Heart right ventricle (tissue), 16 donors: Measurements from ENCODE around the gene ZNF697. TPM values are rescaled to one million over a fixed set of nuclear protein-coding genes. Genes with fewer than 3 reads are reported as not detected.

Experiments used
- ATAC-seq, 8 donors: fragments of 200-7000 bp; cut with Tn5 transposase; one replicate each; pipeline ENCODE4 v1.9.1; 2020; ENCODE audit warnings: mild to moderate bottlenecking in 8 of 8, moderate library complexity in 8 of 8, moderate number of reproducible peaks in 1 of 8
- DNase-seq, 2 donors: peaks; one replicate each; pipeline ENCODE4 v3.0.0-alpha.2; 2020
- H3K27ac ChIP-seq, 10 donors: fragments of 200-600 bp; sonication (generic) in 2 of 10; one replicate each; pipeline versions ENCODE4 v1.5.0 to v1.8.0; 2020 to 2022; ENCODE audit warnings: mild to moderate bottlenecking in 3 of 10
- H3K27me3 ChIP-seq, 7 donors: fragments of 200-600 bp; one replicate each; pipeline ENCODE4 v1.8.0; 2021 to 2022; ENCODE audit warnings: mild to moderate bottlenecking in 2 of 7
- H3K36me3 ChIP-seq, 9 donors: fragments of 200-600 bp; sonication (generic) in 1 of 9; one replicate each; pipeline versions ENCODE4 v1.5.0 to v1.8.0; 2020 to 2022; ENCODE audit warnings: mild to moderate bottlenecking in 2 of 9
- H3K4me1 ChIP-seq, 9 donors: fragments of 200-600 bp; sonication (generic) in 1 of 9; one replicate each; pipeline versions ENCODE4 v1.5.0 to v1.8.0; 2020 to 2022; ENCODE audit warnings: mild to moderate bottlenecking in 4 of 9
- H3K4me3 ChIP-seq, 10 donors: fragments of 200-600 bp; sonication (generic) in 2 of 10; one replicate each; pipeline versions ENCODE4 v1.5.0 to v1.8.0; 2020 to 2022; ENCODE audit warnings: mild to moderate bottlenecking in 7 of 10, moderate library complexity in 2 of 10
- H3K9me3 ChIP-seq, 11 donors: fragments of 200-600 bp in 10 of 11; sonication (generic) in 2 of 11; one replicate each; pipeline versions ENCODE4 v1.5.0 to v1.8.0; 2013 to 2022; ENCODE audit warnings: mild to moderate bottlenecking in 2 of 11, control low read depth in 1 of 11, moderate library complexity in 1 of 11
- CTCF ChIP-seq, 9 donors: fragments of 200-600 bp; sonication (generic) in 2 of 9; IDR thresholded peaks; one replicate each; pipeline versions ENCODE4 v1.5.0 to v1.8.0; 2021 to 2022; ENCODE audit warnings: antibody characterized with exemption in 9 of 9, mild to moderate bottlenecking in 5 of 9, moderate library complexity in 1 of 9
- WGBS, 2 donors: extraction: QIAGEN DNeasy Blood & Tissue Kit; methylation state at CpG; one replicate each; pipeline ENCODE4 v1.1.7; 2013; ENCODE audit warnings: inconsistent platforms in 1 of 2; 5-methylcytosine and 5-hydroxymethylcytosine counted together
- intact Hi-C, 10 donors: fragments of 100-400 bp; cut with DNase I; formaldehyde crosslinking; loops; one replicate each; pipeline versions ENCODE4 v1.11.1 to v1.14.2; 2022
- polyA plus RNA-seq, 2 donors: library from polyadenylated mRNA; stranded (reverse); fragments of 200-250 nt; gene quantifications; one replicate each; pipeline ENCODE4 v1.2.3, GENCODE V29; 2013
- total RNA-seq, 10 donors: library from RNA; stranded (reverse); fragmentation: NEBNext Ultra II Directional in 3 of 10; extraction: Animal tissue kit (Norgen Biotek cat#: 25700) in 3 of 10; gene quantifications; one replicate each; pipeline versions ENCODE4 v1.2.1 to v1.2.4, GENCODE V29; 2021 to 2023
- donor health status: Arrhythmogenic right ventricular cardiomyopathy.
- donor health status: ischemic (EF 13 %, LVEDD 7.1; RV severe dilation, severe dysfunction).
- donor health status: healthy with polysubstance abuse.
- donor health status: DM: no; HTN: yes; CAD: no.
- donor health status: DM: no; HTN: no; CAD: no.
- donor health status: ischemic (EF 25% LVEDD 6.9; RV normal size, moderate dysfunction).
- donor health status: ischemic (EF 25% LVEDD 5.7; RV mildly dilated, moderate dysfunction).
- donor health status: healthy.
- donor health status: DM: yes; HTN: yes; CAD: no.
- donor health status: Ischemic cardiomyopathy.
- donor health status: ischemic (EF 35%, LVEDD 5.7; RV mildly dilated, moderate dysfunction).
- donor health status: nonischemic (EF 11% LVEDD 7.7; RV severe dilation, severe dysfunction).
- donor health status: DM: yes; HTN: yes; CAD: no.
- donor health status: PGD.
- donor health status: ischemic (EF 29% LVEDD 5.4; RV normal size, mild dysfunction).
- donor health status: nonischemic (EF 23%, LVEDD 6.1; RV moderate dilation, normal function).

The ZNF697 gene
- total and polyA plus RNA-seq, 12 donors = 2.3 to 14.1 (median 10.3) TPM

- no peak for ATAC-seq
- Histone ChIP-seq H3K27ac (no peak overlapping the region), H3K4me1 (no peaks in the 10 kb centered on the region), H3K9me3 (no peaks in the 10 kb centered on the region), H3K27me3 (no peaks in the 10 kb centered on the region), H3K36me3 (no peaks in the 10 kb centered on the region), H3K4me3 (no peak overlapping the region)
- no peak for TF ChIP-seq CTCF (IDR thresholded peaks at IDR 0.05)
- intact Hi-C loops = no loop called here
- DNase-seq = no peak
These were observed 34.1 kb upstream of the ZNF697 start for GRCh38 chr1:119682141-119682540.

GRCh38 chr1:119681560-119681959 is 33.5 kb upstream of the ZNF697 start:
- no peaks in the 10 kb centered on the region for H3K27me3 ChIP-seq
- ATAC-seq = no peak
- no peaks in the 10 kb centered on the region for H3K9me3 ChIP-seq
- 87 to 93% methylated on average over 2 of the region's 2 CpGs for WGBS, 2 donors
- no peak for DNase-seq
- no peak overlapping the region for H3K27ac ChIP-seq
- no peak for TF ChIP-seq CTCF (IDR thresholded peaks at IDR 0.05)
- intact Hi-C loops = no loop called here
- H3K36me3 ChIP-seq = no peaks in the 10 kb centered on the region
- H3K4me1 ChIP-seq = no peaks in the 10 kb centered on the region
- no peak overlapping the region for H3K4me3 ChIP-seq

GRCh38 chr1:119680723-119681122 is 32.7 kb upstream of the ZNF697 start:
- 71 to 75% methylated on average over 2 of the region's 2 CpGs for WGBS, 2 donors
- H3K27ac ChIP-seq = no peak overlapping the region
- TF ChIP-seq CTCF (IDR thresholded peaks at IDR 0.05) = no peak
- H3K9me3 ChIP-seq = no peaks in the 10 kb centered on the region
- no peak overlapping the region for H3K4me3 ChIP-seq
- no peaks in the 10 kb centered on the region for H3K27me3 ChIP-seq
- ATAC-seq = no peak
- no peaks in the 10 kb centered on the region for H3K36me3 ChIP-seq
- intact Hi-C loops = no loop called here
- peaks cover 0 to 4% (median 0%) of the 10 kb centered on the region in 9 donors for H3K4me1 ChIP-seq
- DNase-seq = no peak

- peaks cover 0 to 8% (median 2%) of the 10 kb centered on the region in 9 donors for H3K4me1 ChIP-seq
- intact Hi-C loops = no loop called here
- H3K9me3 ChIP-seq = no peaks in the 10 kb centered on the region
- 94 to 98% methylated on average over 3 of the region's 3 CpGs for WGBS, 2 donors
- H3K36me3 ChIP-seq = no peaks in the 10 kb centered on the region
- TF ChIP-seq CTCF (IDR thresholded peaks at IDR 0.05) = no peak
- DNase-seq (no peak), ATAC-seq (no peak)
- no peaks in the 10 kb centered on the region for H3K27me3 ChIP-seq
- no peak overlapping the region for H3K4me3 ChIP-seq
- H3K27ac ChIP-seq = no peak overlapping the region
These were observed 32.1 kb upstream of the ZNF697 start for GRCh38 chr1:119680193-119680592.
